Esophagus muscularis mucosa (tissue), 4 donors: ENCODE measurements around the gene GHR. TPM values are rescaled to one million over a fixed set of nuclear protein-coding genes. Genes with fewer than 3 reads are reported as not detected.

Experiments used
- DNase-seq: peaks from one replicate; pipeline ENCODE4 v3.0.0-alpha.2; 2017; ENCODE audit errors: extremely low spot score
- H3K27ac ChIP-seq, 4 donors: fragments of 200-600 bp; sonication (generic); replicated peaks in 1 of 4; 1 replicate in 3 of 4; 2 replicates in 1 of 4; pipeline ENCODE4 v1.5.1; 2016 to 2019; ENCODE audit warnings: mild to moderate bottlenecking in 1 of 4
- H3K27me3 ChIP-seq, 4 donors: fragments of 200-600 bp; sonication (generic); one replicate each; pipeline versions ENCODE4 v1.5.1 to v1.6.0; 2016 to 2019
- H3K36me3 ChIP-seq, 4 donors: fragments of 200-600 bp; sonication (generic); one replicate each; pipeline ENCODE4 v1.5.1; 2016 to 2019
- H3K4me1 ChIP-seq, 4 donors: fragments of 200-600 bp; sonication (generic); one replicate each; pipeline ENCODE4 v1.5.1; 2016 to 2019
- H3K4me3 ChIP-seq, 4 donors: fragments of 200-600 bp; sonication (generic); 1 replicate in 2 of 4; 2 replicates in 2 of 4; pipeline ENCODE4 v1.5.1; 2016 to 2019; ENCODE audit warnings: mild to moderate bottlenecking in 4 of 4, moderate library complexity in 1 of 4
- H3K9me3 ChIP-seq, 4 donors: fragments of 200-600 bp; sonication (generic); 1 replicate in 3 of 4; 2 replicates in 1 of 4; pipeline ENCODE4 v1.5.1; 2016 to 2019
- EP300 ChIP-seq: sonication (generic); formaldehyde crosslinking; IDR thresholded peaks from one replicate; pipeline ENCODE4 v1.6.1; 2017; ENCODE audit warnings: antibody characterized with exemption
- POLR2A ChIP-seq: fragments of 450-650 bp; IDR thresholded peaks from one replicate; pipeline ENCODE4 v1.6.1; 2017; ENCODE audit warnings: antibody characterized with exemption, moderate library complexity, mild to moderate bottlenecking, low read depth
- POLR2AphosphoS5 ChIP-seq, 2 donors: sonication (generic); formaldehyde crosslinking; IDR thresholded peaks; one replicate each; pipeline ENCODE4 v1.6.1; 2017; ENCODE audit warnings: antibody characterized with exemption in 2 of 2
- WGBS: methylation state at CpG from one replicate; pipeline ENCODE4 v1.1.5; 2018; 5-methylcytosine and 5-hydroxymethylcytosine counted together
- intact Hi-C: fragments of 100-400 bp; cut with DNase I; formaldehyde crosslinking; loops from one replicate; pipeline ENCODE4 v1.15.1; 2023
- total RNA-seq, 4 donors: library from RNA; depleted of rRNA; stranded (reverse); fragments of >200 nt; gene quantifications; one replicate each; pipeline versions ENCODE4 v1.1.0 to v1.2.1, GENCODE V29; 2016
- TF ChIP-seq, protein P1 (sequence below), 3 experiments: fragments of 200-600 bp in 2 of 3; fragments of 450-650 bp in 1 of 3; sonication (generic) in 2 of 3; IDR thresholded peaks; one replicate each; pipeline ENCODE4 v1.5.1; 2017 to 2019; ENCODE audit warnings: antibody characterized with exemption in 3 of 3, mild to moderate bottlenecking in 2 of 3, moderate library complexity in 1 of 3

GHR gene
- total RNA-seq, 4 donors from 2014 or later = 5.3 to 9.1 (median 6.5) TPM

GRCh38 chr5:42595597-42595996, 172.4 kb downstream of the GHR start:
- Histone ChIP-seq H3K36me3 (no peaks in the 10 kb centered on the region), H3K27me3 (no peaks in the 10 kb centered on the region), H3K27ac (no peak overlapping the region), H3K4me3 (no peak overlapping the region), H3K9me3 (no peaks in the 10 kb centered on the region), H3K4me1 (peaks cover 16 to 22% (median 19%) of the 10 kb centered on the region in 4 donors)
- no peak for TF ChIP-seq POLR2A
- 66% methylated on average over 2 of the region's 2 CpGs for WGBS
- intact Hi-C loops = no loop called here
- DNase-seq = no peak

DNA sequence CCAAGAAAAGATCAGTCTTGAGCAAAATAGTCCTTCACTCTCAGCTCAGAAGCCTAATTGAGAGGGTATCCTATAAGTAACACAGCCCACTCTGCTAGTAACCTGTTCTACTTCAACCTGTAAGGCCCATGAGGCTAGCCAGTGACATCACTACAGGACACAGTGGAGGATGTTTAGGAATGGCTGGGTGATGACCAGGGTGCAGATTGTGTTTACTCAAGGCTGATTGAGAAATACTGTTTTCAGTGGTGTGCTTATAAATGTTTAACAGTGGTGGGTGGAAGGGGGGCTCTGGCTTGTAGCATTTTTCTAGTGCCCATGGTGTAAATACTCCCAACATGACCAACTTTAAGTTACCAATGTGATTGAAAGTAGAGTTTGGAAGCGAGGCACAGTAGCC, 173.6 kb downstream of the GHR start:
- no peaks in the 10 kb centered on the region for H3K36me3 ChIP-seq
- H3K9me3 ChIP-seq = no peaks in the 10 kb centered on the region
- peaks cover 6 to 10% (median 7%) of the 10 kb centered on the region in 4 donors for H3K4me1 ChIP-seq
- intact Hi-C loops = no loop called here
- DNase-seq = no peak
- WGBS = 97% methylated on average over 1 of the region's 1 CpG
- no peaks in the 10 kb centered on the region for H3K27me3 ChIP-seq
- TF ChIP-seq POLR2AphosphoS5 (IDR thresholded peaks at IDR 0.05) (no peak), POLR2A (no peak), EP300 (no peak)
- TF ChIP-seq, protein P1, sequence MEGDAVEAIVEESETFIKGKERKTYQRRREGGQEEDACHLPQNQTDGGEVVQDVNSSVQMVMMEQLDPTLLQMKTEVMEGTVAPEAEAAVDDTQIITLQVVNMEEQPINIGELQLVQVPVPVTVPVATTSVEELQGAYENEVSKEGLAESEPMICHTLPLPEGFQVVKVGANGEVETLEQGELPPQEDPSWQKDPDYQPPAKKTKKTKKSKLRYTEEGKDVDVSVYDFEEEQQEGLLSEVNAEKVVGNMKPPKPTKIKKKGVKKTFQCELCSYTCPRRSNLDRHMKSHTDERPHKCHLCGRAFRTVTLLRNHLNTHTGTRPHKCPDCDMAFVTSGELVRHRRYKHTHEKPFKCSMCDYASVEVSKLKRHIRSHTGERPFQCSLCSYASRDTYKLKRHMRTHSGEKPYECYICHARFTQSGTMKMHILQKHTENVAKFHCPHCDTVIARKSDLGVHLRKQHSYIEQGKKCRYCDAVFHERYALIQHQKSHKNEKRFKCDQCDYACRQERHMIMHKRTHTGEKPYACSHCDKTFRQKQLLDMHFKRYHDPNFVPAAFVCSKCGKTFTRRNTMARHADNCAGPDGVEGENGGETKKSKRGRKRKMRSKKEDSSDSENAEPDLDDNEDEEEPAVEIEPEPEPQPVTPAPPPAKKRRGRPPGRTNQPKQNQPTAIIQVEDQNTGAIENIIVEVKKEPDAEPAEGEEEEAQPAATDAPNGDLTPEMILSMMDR (IDR thresholded peaks at IDR 0.05) = no peak
- H3K27ac ChIP-seq = no peak overlapping the region
- H3K4me3 ChIP-seq = no peak overlapping the region

DNA sequence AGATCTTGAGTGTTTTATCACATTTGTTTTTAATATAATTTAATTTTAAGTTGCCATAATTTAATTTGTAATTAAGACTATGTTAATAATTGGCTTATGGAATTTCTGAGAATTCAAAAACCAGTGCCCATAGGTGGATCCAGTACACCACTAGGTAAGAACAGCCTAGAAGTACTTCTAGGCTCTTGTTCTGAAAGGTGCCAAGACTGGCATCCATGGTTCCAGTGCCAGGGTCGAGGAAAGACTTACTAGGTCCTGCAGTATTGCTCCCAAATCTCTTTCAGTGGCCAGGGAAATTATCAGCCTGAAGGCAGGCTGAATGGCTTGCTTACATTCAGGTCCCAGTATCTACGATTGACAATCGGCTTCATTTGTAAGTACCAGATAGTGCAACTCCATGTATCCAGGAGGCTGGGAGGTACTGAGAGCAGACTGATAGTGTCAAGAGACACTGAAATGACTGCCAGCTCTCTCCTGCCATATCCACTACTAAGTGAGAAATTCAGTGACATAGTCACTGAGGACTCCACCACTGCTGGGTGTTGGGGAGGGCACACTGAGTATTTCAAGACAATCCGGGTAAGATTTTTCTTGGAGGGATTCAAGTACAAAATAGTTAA, 174.2 kb downstream of the GHR start:
- 98% methylated on average over 4 of the region's 4 CpGs for WGBS
- H3K27me3 ChIP-seq = no peaks in the 10 kb centered on the region
- intact Hi-C loops = no loop called here
- TF ChIP-seq POLR2AphosphoS5 (IDR thresholded peaks at IDR 0.05) (no peak), EP300 (no peak), POLR2A (no peak)
- TF ChIP-seq, protein P1 (IDR thresholded peaks at IDR 0.05) = no peak
- H3K4me1 ChIP-seq = peaks cover 5 to 8% (median 7%) of the 10 kb centered on the region in 4 donors
- no peak overlapping the region for H3K4me3 ChIP-seq
- H3K27ac ChIP-seq = no peak overlapping the region
- no peak for DNase-seq
- no peaks in the 10 kb centered on the region for H3K36me3 ChIP-seq
- H3K9me3 ChIP-seq = no peaks in the 10 kb centered on the region

DNA sequence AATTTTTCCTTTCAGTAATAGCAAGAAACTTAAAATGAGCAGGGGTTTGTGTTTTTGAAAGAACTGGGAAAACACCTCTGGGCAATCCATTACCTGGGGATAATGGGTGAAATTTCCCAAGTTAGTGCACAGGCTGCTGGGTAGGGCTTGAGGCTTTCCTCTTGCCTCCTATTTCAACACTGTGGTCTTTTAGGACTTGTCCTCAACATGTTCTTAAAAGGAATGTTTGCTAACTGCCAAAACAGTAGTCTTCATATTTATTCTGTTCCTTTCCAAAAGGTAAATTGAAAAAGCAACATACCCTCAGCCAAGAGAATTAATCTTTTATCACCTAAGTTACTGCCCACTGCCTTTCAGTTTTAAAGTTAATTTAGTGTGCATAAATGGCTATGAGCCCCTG, 175.1 kb downstream of the GHR start:
- H3K36me3 ChIP-seq = no peaks in the 10 kb centered on the region
- intact Hi-C loops = no loop called here
- H3K4me3 ChIP-seq = no peak overlapping the region
- no peak overlapping the region for H3K27ac ChIP-seq
- TF ChIP-seq EP300 = no peak
- TF ChIP-seq, protein P1 (IDR thresholded peaks at IDR 0.05) = no peak
- TF ChIP-seq POLR2A = no peak
- no peak for TF ChIP-seq POLR2AphosphoS5 (IDR thresholded peaks at IDR 0.05)
- H3K4me1 ChIP-seq = peaks cover 4 to 8% (median 6%) of the 10 kb centered on the region in 4 donors
- no peak for DNase-seq
- H3K27me3 ChIP-seq = no peaks in the 10 kb centered on the region
- no peaks in the 10 kb centered on the region for H3K9me3 ChIP-seq

DNA sequence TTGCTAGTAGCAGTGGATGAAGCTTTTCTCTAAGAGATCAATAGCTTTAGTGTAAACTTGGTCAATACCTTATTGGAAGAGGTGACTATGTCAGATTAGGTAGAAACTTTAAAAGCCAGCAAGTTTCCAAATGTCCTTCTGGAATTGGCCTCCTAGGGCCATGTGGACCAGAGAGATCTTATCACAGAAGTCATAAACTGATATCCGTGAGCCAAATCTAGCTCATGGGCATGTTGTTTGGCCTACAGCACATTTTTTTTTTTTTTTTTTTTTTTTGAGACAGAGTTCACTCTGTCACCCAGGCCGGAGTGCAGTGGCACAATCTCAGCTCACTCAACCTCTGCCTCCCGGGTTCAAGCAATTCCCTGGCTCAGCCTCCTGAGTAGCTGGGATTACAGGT, 175.9 kb downstream of the GHR start:
- H3K4me1 ChIP-seq = peaks cover 2 to 8% (median 6%) of the 10 kb centered on the region in 4 donors
- no peak for DNase-seq
- H3K27ac ChIP-seq = no peak overlapping the region
- no peaks in the 10 kb centered on the region for H3K36me3 ChIP-seq
- intact Hi-C loops = no loop called here
- WGBS = 91% methylated on average over 3 of the region's 3 CpGs
- no peaks in the 10 kb centered on the region for H3K9me3 ChIP-seq
- TF ChIP-seq POLR2AphosphoS5 (IDR thresholded peaks at IDR 0.05) = no peak
- TF ChIP-seq, protein P1 (IDR thresholded peaks at IDR 0.05) = no peak
- TF ChIP-seq EP300 = no peak
- no peak for TF ChIP-seq POLR2A
- H3K27me3 ChIP-seq = no peaks in the 10 kb centered on the region
- H3K4me3 ChIP-seq = no peak overlapping the region
